B cell (primary cell): ENCODE measurements around the gene RTL5.

Source experiments
- EZH2 ChIP-seq: IDR thresholded peaks from 2 replicates; pipeline ENCODE4 v1.6.1; 2012; ENCODE audit warnings: borderline replicate concordance, low read depth, mild to moderate bottlenecking, moderate library complexity, low read length; ENCODE audit not compliant: insufficient read depth, poor library complexity, severe bottlenecking
- TF ChIP-seq, protein P1 (sequence below): fragments of 200-600 bp; IDR thresholded peaks from one replicate; pipeline ENCODE4 v1.8.0; 2022; ENCODE audit warnings: antibody characterized with exemption, mild to moderate bottlenecking

DNA sequence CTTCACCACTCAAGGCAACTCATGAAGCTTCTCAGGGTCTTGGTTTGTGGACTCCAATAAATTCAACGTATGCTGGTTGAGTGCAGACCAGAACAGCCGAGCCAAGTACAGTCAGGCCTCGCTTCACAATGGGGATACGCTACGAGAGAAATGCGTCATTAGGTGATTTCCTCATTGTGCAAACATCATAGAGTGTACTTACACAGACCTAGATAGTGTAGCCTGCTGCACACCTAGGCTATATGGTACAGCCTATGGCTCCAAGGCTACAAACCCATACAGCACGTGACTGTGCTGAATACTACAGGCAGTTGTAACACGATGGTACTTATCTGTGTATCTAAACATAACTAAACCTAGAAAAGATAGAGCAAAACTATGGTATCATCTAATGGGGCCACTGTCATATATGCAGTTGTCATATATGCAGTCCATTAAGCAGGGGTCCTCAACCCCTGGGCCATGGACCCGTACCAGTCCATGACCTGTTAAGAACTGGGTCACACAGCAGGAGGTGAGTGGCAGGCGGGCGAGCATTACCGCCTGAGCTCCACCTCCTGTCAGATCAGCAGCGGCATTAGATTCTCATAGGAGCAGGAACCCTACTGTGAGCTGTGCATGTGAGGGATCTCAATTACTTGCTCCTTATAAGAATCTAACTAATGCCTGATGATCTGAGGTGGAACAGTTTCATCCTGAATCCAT, 31.5 kb downstream of the RTL5 start:
- TF ChIP-seq, protein P1, sequence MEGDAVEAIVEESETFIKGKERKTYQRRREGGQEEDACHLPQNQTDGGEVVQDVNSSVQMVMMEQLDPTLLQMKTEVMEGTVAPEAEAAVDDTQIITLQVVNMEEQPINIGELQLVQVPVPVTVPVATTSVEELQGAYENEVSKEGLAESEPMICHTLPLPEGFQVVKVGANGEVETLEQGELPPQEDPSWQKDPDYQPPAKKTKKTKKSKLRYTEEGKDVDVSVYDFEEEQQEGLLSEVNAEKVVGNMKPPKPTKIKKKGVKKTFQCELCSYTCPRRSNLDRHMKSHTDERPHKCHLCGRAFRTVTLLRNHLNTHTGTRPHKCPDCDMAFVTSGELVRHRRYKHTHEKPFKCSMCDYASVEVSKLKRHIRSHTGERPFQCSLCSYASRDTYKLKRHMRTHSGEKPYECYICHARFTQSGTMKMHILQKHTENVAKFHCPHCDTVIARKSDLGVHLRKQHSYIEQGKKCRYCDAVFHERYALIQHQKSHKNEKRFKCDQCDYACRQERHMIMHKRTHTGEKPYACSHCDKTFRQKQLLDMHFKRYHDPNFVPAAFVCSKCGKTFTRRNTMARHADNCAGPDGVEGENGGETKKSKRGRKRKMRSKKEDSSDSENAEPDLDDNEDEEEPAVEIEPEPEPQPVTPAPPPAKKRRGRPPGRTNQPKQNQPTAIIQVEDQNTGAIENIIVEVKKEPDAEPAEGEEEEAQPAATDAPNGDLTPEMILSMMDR = no peak
- no peak for TF ChIP-seq EZH2
